KOPT-K1 (cell line): Measurements from ENCODE around the gene NDUFS8.
"Not testable (repeated sequence)": the region's sequence is repeated elsewhere in the genome, so short reads cannot be mapped to it uniquely, and the experiment has no call there.

Source experiments
- H3K27ac ChIP-seq: fragments of 200-600 bp; sonication (generic); 2 replicates; pipeline ENCODE4 v1.5.1; 2016; ENCODE audit warnings: antibody characterized with exemption, mild to moderate bottlenecking, low read depth, low read length; ENCODE audit not compliant: poor library complexity, severe bottlenecking
- H3K36me3 ChIP-seq: fragments of 200-600 bp; sonication (generic); 2 replicates; pipeline ENCODE4 v1.5.1; 2017; ENCODE audit warnings: antibody characterized with exemption, mild to moderate bottlenecking, low read length, moderate library complexity; ENCODE audit not compliant: insufficient read depth
- H3K9me3 ChIP-seq: fragments of 200-600 bp; sonication (generic); 2 replicates; pipeline ENCODE4 v1.5.1; 2017; ENCODE audit warnings: antibody characterized with exemption, low read length, mild to moderate bottlenecking; ENCODE audit not compliant: insufficient read depth, poor library complexity, severe bottlenecking

NDUFS8 gene

GRCh38 chr11:68030318-68031143 is at the start of gene NDUFS8:
TSS of gene NDUFS8 (plus strand) at chr11:68030681. CDS start at chr11:68032152, 1,471 bp downstream.
- Histone ChIP-seq H3K27ac (peak within 1 kb of the TSS; percentile 81), H3K9me3 (no peaks in the 10 kb centered on the region), H3K36me3 (peaks cover 28% of the 10 kb centered on the region)

- not testable (repeated sequence) for H3K9me3 ChIP-seq, H3K36me3 ChIP-seq, H3K27ac ChIP-seq
These were observed 49.3 kb upstream of the NDUFS8 start for GRCh38 chr11:67981226-67981625.

- not testable (repeated sequence) for H3K36me3 ChIP-seq, H3K27ac ChIP-seq, H3K9me3 ChIP-seq
These were observed 48.1 kb upstream of the NDUFS8 start for GRCh38 chr11:67982255-67982857.

GRCh38 chr11:67983951-67984350 is 46.5 kb upstream of the NDUFS8 start:
- H3K36me3 ChIP-seq: no peaks in the 10 kb centered on the region
- no peak overlapping the region for H3K27ac ChIP-seq
- no peaks in the 10 kb centered on the region for H3K9me3 ChIP-seq

- H3K9me3 ChIP-seq, H3K36me3 ChIP-seq, H3K27ac ChIP-seq: not testable (repeated sequence)
These were observed 45.2 kb upstream of the NDUFS8 start for GRCh38 chr11:67985302-67985701.

GRCh38 chr11:67990546-67991346 is 39.7 kb upstream of the NDUFS8 start:
- H3K9me3 ChIP-seq, H3K36me3 ChIP-seq, H3K27ac ChIP-seq: not testable (repeated sequence)

- H3K36me3 ChIP-seq, H3K9me3 ChIP-seq: not testable (repeated sequence)
These were observed 38.9 kb upstream of the NDUFS8 start for GRCh38 chr11:67991347-67992121.

GRCh38 chr11:67993821-67994220 is 36.7 kb upstream of the NDUFS8 start:
- not testable (repeated sequence) for H3K9me3 ChIP-seq, H3K27ac ChIP-seq, H3K36me3 ChIP-seq

More at GRCh38 chr11:67991347-67992121, 38.9 kb upstream of the NDUFS8 start:
- H3K27ac ChIP-seq: not testable (repeated sequence)

- H3K36me3 ChIP-seq, H3K9me3 ChIP-seq, H3K27ac ChIP-seq: not testable (repeated sequence)
These were observed 36.1 kb upstream of the NDUFS8 start for GRCh38 chr11:67994387-67994786.

- H3K27ac ChIP-seq, H3K9me3 ChIP-seq: not testable (repeated sequence)
These were observed 35.4 kb upstream of the NDUFS8 start for GRCh38 chr11:67995129-67995528.

GRCh38 chr11:67995579-67995978 is 34.9 kb upstream of the NDUFS8 start:
- not testable (repeated sequence) for H3K9me3 ChIP-seq, H3K36me3 ChIP-seq, H3K27ac ChIP-seq

More at GRCh38 chr11:67995129-67995528, 35.4 kb upstream of the NDUFS8 start:
- not testable (repeated sequence) for H3K36me3 ChIP-seq

- H3K9me3 ChIP-seq: no peaks in the 10 kb centered on the region
- no peak overlapping the region for H3K27ac ChIP-seq
- H3K36me3 ChIP-seq: no peaks in the 10 kb centered on the region
These were observed 34.4 kb upstream of the NDUFS8 start for GRCh38 chr11:67996051-67996450.

GRCh38 chr11:67996622-67997474 is 33.6 kb upstream of the NDUFS8 start:
- no peak overlapping the region for H3K27ac ChIP-seq
- H3K36me3 ChIP-seq: no peaks in the 10 kb centered on the region
- no peaks in the 10 kb centered on the region for H3K9me3 ChIP-seq

- no peaks in the 10 kb centered on the region for H3K9me3 ChIP-seq
- H3K36me3 ChIP-seq: no peaks in the 10 kb centered on the region
- H3K27ac ChIP-seq: no peak overlapping the region
These were observed 33.0 kb upstream of the NDUFS8 start for GRCh38 chr11:67997475-67997921.
